IPS DF 4.7 (cell line): ENCODE results near the gene DGKZ.
"Not testable (repeated sequence)": the region's sequence is repeated elsewhere in the genome, so short reads cannot be mapped to it uniquely, and the experiment has no call there.

Experiments
- DNase-seq: peaks from one replicate; pipeline ENCODE4 v3.0.0-alpha.2; 2013; ENCODE audit warnings: low spot score; ENCODE audit errors: extremely low read depth

DGKZ gene

GRCh38 chr11:46366260-46366659, 19.0 kb downstream of the DGKZ start:
- DNase-seq, result no peak

- DNase-seq, result no peak
Measured at GRCh38 chr11:46366661-46367161, 19.4 kb downstream of the DGKZ start.

- DNase-seq, result no peak
Measured at GRCh38 chr11:46367244-46367915, 20.1 kb downstream of the DGKZ start.

- no peak for DNase-seq
Measured at GRCh38 chr11:46367916-46368267, 20.6 kb downstream of the DGKZ start.

GRCh38 chr11:46369458-46370152, 22.3 kb downstream of the DGKZ start:
- DNase-seq, result no peak

- no peak for DNase-seq
Measured at GRCh38 chr11:46370253-46370652, 23.0 kb downstream of the DGKZ start.

GRCh38 chr11:46371262-46371661, 24.0 kb downstream of the DGKZ start:
- not testable (repeated sequence) for DNase-seq

- DNase-seq, result no peak
Measured at GRCh38 chr11:46372086-46372485, 24.8 kb downstream of the DGKZ start.

- DNase-seq, result not testable (repeated sequence)
Measured at GRCh38 chr11:46372501-46372900, 25.2 kb downstream of the DGKZ start.

GRCh38 chr11:46373787-46374740, 26.8 kb downstream of the DGKZ start:
- DNase-seq, result no peak

- DNase-seq, result no peak
Measured at GRCh38 chr11:46374815-46375214, 27.6 kb downstream of the DGKZ start.

GRCh38 chr11:46375392-46376101, 28.3 kb downstream of the DGKZ start:
- no peak for DNase-seq

GRCh38 chr11:46376258-46377050, 29.2 kb downstream of the DGKZ start:
- DNase-seq, result no peak

- DNase-seq, result no peak
Measured at GRCh38 chr11:46377290-46377689, 30.0 kb downstream of the DGKZ start.

- no peak for DNase-seq
Measured at GRCh38 chr11:46377831-46378230, 30.6 kb downstream of the DGKZ start.

GRCh38 chr11:46378296-46378695, 31.0 kb downstream of the DGKZ start:
- no peak for DNase-seq

- no peak for DNase-seq
Measured at GRCh38 chr11:46378811-46379481, 31.7 kb downstream of the DGKZ start.

GRCh38 chr11:46379482-46380293, 32.4 kb downstream of the DGKZ start:
- DNase-seq, result not testable (repeated sequence)
